Fibroblast of pulmonary artery (primary cell): ENCODE results near the gene ECM1.

ENCODE experiments used
- DNase-seq: peaks from one replicate; pipeline ENCODE4 v3.0.0-alpha.2; 2010; ENCODE audit warnings: low read depth
- H3K4me3 ChIP-seq: replicated peaks from 2 replicates; pipeline ENCODE4 v1.5.1; 2011; ENCODE audit warnings: low read depth, mild to moderate bottlenecking, control low read depth, low read length, moderate library complexity
- TF ChIP-seq, protein P1 (sequence below): IDR thresholded peaks from 2 replicates; pipeline ENCODE4 v1.5.1; 2011; ENCODE audit warnings: mild to moderate bottlenecking, control low read depth, low read length, inconsistent platforms; ENCODE audit errors: missing control alignments

The ECM1 gene

GRCh38 chr1:150557065-150557600, 49.2 kb downstream of the ECM1 start:
- TF ChIP-seq, protein P1, sequence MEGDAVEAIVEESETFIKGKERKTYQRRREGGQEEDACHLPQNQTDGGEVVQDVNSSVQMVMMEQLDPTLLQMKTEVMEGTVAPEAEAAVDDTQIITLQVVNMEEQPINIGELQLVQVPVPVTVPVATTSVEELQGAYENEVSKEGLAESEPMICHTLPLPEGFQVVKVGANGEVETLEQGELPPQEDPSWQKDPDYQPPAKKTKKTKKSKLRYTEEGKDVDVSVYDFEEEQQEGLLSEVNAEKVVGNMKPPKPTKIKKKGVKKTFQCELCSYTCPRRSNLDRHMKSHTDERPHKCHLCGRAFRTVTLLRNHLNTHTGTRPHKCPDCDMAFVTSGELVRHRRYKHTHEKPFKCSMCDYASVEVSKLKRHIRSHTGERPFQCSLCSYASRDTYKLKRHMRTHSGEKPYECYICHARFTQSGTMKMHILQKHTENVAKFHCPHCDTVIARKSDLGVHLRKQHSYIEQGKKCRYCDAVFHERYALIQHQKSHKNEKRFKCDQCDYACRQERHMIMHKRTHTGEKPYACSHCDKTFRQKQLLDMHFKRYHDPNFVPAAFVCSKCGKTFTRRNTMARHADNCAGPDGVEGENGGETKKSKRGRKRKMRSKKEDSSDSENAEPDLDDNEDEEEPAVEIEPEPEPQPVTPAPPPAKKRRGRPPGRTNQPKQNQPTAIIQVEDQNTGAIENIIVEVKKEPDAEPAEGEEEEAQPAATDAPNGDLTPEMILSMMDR = no peak
- no peak overlapping the region for H3K4me3 ChIP-seq
- no peak for DNase-seq

DNA sequence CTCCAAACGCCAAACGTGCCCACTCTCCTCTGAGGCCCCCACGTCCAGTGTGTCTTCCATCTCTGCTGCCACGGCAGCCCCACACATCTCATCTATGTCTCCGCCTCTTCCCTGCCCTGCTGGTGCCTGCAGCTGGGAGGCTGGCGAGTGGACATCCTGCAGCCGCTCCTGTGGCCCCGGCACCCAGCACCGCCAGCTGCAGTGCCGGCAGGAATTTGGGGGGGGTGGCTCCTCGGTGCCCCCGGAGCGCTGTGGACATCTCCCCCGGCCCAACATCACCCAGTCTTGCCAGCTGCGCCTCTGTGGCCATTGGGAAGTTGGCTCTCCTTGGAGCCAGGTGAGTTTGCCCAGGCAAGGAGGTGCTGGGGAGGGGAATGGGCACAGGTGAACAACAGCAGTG, 49.9 kb downstream of the ECM1 start:
- TF ChIP-seq, protein P1 = no peak
- no peak overlapping the region for H3K4me3 ChIP-seq
- no peak for DNase-seq

DNA sequence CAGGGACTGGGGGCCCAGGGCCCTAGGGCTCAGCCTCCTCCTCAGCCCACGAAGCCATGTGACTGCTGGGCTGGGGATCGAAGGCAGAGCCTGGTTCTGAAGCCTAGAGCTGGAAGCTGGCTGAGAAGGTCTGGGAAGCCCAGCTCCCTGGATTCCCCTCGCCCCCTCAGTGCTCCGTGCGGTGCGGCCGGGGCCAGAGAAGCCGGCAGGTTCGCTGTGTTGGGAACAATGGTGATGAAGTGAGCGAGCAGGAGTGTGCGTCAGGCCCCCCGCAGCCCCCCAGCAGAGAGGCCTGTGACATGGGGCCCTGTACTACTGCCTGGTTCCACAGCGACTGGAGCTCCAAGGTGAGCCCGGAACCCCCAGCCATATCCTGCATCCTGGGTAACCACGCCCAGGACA, 50.4 kb downstream of the ECM1 start:
- TF ChIP-seq, protein P1 = no peak
- H3K4me3 ChIP-seq = peak overlapping the region; percentile 40
- DNase-seq = no peak

- DNase-seq = peak; percentile 57
- TF ChIP-seq, protein P1 = no peak
- peak overlapping the region; percentile 40 for H3K4me3 ChIP-seq
Measured at GRCh38 chr1:150558761-150559655, 51.1 kb downstream of the ECM1 start.

GRCh38 chr1:150559656-150560010, 51.7 kb downstream of the ECM1 start:
- TF ChIP-seq, protein P1 = no peak
- H3K4me3 ChIP-seq = no peak overlapping the region
- DNase-seq = no peak

DNA sequence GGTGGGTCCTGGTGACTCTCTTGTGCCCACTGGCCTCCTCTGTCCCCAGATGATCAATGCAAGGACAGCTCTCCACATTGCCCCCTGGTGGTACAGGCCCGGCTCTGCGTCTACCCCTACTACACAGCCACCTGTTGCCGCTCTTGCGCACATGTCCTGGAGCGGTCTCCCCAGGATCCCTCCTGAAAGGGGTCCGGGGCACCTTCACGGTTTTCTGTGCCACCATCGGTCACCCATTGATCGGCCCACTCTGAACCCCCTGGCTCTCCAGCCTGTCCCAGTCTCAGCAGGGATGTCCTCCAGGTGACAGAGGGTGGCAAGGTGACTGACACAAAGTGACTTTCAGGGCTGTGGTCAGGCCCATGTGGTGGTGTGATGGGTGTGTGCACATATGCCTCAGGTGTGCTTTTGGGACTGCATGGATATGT, 52.1 kb downstream of the ECM1 start:
- peak; percentile 68 for DNase-seq

More for the DNA sequence above, 52.1 kb downstream of the ECM1 start:
- TF ChIP-seq, protein P1 = peak; percentile 87
- H3K4me3 ChIP-seq = no peak overlapping the region
